OCI-LY7 (cell line): ENCODE results near the gene DENND1A. TPM values are rescaled to one million over a fixed set of nuclear protein-coding genes. Genes with fewer than 3 reads are reported as not detected.

Experiments used
- BruUV-seq: library from RNA; stranded (reverse); fragments of 400-500 nt; replicated peaks from 2 replicates; lab custom pipeline; 2021; lab: Mats Ljungman, UMichigan
- CTCF ChIA-PET: fragments of 300-600 bp; sonication (Branson Sonifier 250); formaldehyde crosslinking; loops from one replicate; lab custom pipeline; 2022; ENCODE audit warnings: antibody characterized with exemption; ENCODE audit not compliant: unreplicated experiment; lab: Charles Lee
- POLR2A ChIA-PET: fragments of 300-600 bp; sonication (Branson Sonifier 250); formaldehyde crosslinking; loops from one replicate; lab custom pipeline; 2022; ENCODE audit warnings: antibody characterized with exemption; lab: Charles Lee
- DNase-seq: peaks from one replicate; pipeline ENCODE4 v3.0.0-alpha.2; 2015; ENCODE audit warnings: low spot score
- H2AFZ ChIP-seq: fragments of 200-600 bp; sonication (generic), shearing (Covaris generic); 2 replicates; pipeline ENCODE4 v1.6.1; 2014; ENCODE audit warnings: mild to moderate bottlenecking, antibody characterized with exemption, low read length, moderate library complexity
- H3K27ac ChIP-seq: fragments of 200-600 bp; sonication (generic); 2 replicates; pipeline ENCODE4 v1.5.1; 2014; ENCODE audit warnings: mixed run types, low read depth, mild to moderate bottlenecking, moderate library complexity, low read length, inconsistent platforms; ENCODE audit not compliant: poor library complexity, severe bottlenecking
- H3K36me3 ChIP-seq: fragments of 200-600 bp; sonication (generic); 2 replicates; pipeline ENCODE4 v1.6.1; 2014; ENCODE audit warnings: mild to moderate bottlenecking, antibody characterized with exemption, low read length, moderate library complexity, mixed read lengths; ENCODE audit not compliant: insufficient read depth
- H3K4me1 ChIP-seq: fragments of 200-600 bp; sonication (generic); 2 replicates; pipeline ENCODE4 v1.5.1; 2014; ENCODE audit warnings: mild to moderate bottlenecking, low read length; ENCODE audit not compliant: insufficient read depth, poor library complexity, severe bottlenecking
- H3K4me2 ChIP-seq: fragments of 200-600 bp; sonication (generic); 2 replicates; pipeline ENCODE4 v1.6.1; 2014; ENCODE audit warnings: mild to moderate bottlenecking, low read length
- H3K4me3 ChIP-seq: fragments of 200-600 bp; sonication (generic); 2 replicates; pipeline ENCODE4 v1.5.1; 2014; ENCODE audit warnings: mild to moderate bottlenecking, low read depth, low read length; ENCODE audit not compliant: poor library complexity, severe bottlenecking
- H3K79me2 ChIP-seq: fragments of 200-600 bp; sonication (generic); 2 replicates; pipeline ENCODE4 v1.6.1; 2016; ENCODE audit warnings: low read depth, mild to moderate bottlenecking, low read length, moderate library complexity, mixed read lengths; ENCODE audit not compliant: insufficient read depth
- H3K9me2 ChIP-seq: fragments of 200-600 bp; sonication (generic); 2 replicates; pipeline ENCODE4 v1.6.1; 2016; ENCODE audit warnings: mild to moderate bottlenecking, low read length, mixed read lengths; ENCODE audit not compliant: insufficient read depth
- H3K9me3 ChIP-seq: fragments of 200-600 bp; sonication (generic); 2 replicates; pipeline ENCODE4 v1.6.1; 2014; ENCODE audit warnings: mild to moderate bottlenecking, mixed run types, low read length, mixed read lengths
- H4K20me1 ChIP-seq: fragments of 200-600 bp; sonication (generic); 2 replicates; pipeline ENCODE4 v1.6.1; 2014; ENCODE audit warnings: mild to moderate bottlenecking, antibody characterized with exemption, low read length, moderate library complexity, mixed read lengths; ENCODE audit not compliant: insufficient read depth
- CTCF ChIP-seq: fragments of 200-600 bp; sonication (generic); conservative IDR thresholded peaks from 2 replicates; pipeline ENCODE4 v1.5.1; 2014; ENCODE audit warnings: mild to moderate bottlenecking, antibody characterized with exemption, low read length, moderate library complexity, mixed read lengths
- EZH2phosphoT487 ChIP-seq: fragments of 200-600 bp; sonication (generic); IDR thresholded peaks from 2 replicates; pipeline ENCODE4 v1.6.1; 2018; ENCODE audit warnings: low read depth, borderline replicate concordance, mild to moderate bottlenecking, mixed run types, antibody characterized with exemption, low read length, moderate library complexity, mixed read lengths
- intact Hi-C: fragments of 100-400 bp; cut with micrococcal nuclease; formaldehyde crosslinking; loops from one replicate; pipeline ENCODE4 v1.10.0; 2022; ENCODE audit not compliant: unreplicated experiment
- total RNA-seq, 2 experiments: library from RNA; depleted of rRNA in 1 of 2; stranded (reverse); fragments of >200 nt in 1 of 2; shearing (Covaris generic) in 1 of 2; gene quantifications; 2 replicates each; pipeline ENCODE4 v1.2.3, GENCODE V29; 2014 to 2022

DENND1A gene
- total RNA-seq, 2 experiments from 2014 or later = 17.9 to 36.3 TPM

- no peak for DNase-seq
- Histone ChIP-seq H3K9me2 (no peaks in the 10 kb centered on the region), H3K4me3 (no peak overlapping the region), H4K20me1 (no peaks in the 10 kb centered on the region), H3K4me1 (no peaks in the 10 kb centered on the region), H3K27ac (no peak overlapping the region), H3K9me3 (no peaks in the 10 kb centered on the region), H3K36me3 (no peaks in the 10 kb centered on the region), H3K4me2 (no peak overlapping the region), H2AFZ (no peak overlapping the region), H3K79me2 (no peaks in the 10 kb centered on the region)
- intact Hi-C loops = no loop called here
- BruUV-seq = no TSS peak
- no peak for TF ChIP-seq EZH2phosphoT487
- TF ChIP-seq CTCF = no peak
- POLR2A ChIA-PET = interaction anchor here (0.8 kb wide), 1 partner anchor 178 kb away, joined by 5 read pairs; no protein-coding TSS in a partner anchor
- CTCF ChIA-PET = no interaction called here
Observed at GRCh38 chr9:123643518-123643917, 286.4 kb downstream of the DENND1A start.

- TF ChIP-seq CTCF (no peak), EZH2phosphoT487 (no peak)
- BruUV-seq = no TSS peak
Observed at GRCh38 chr9:123642291-123643278, 287.3 kb downstream of the DENND1A start.

DNA sequence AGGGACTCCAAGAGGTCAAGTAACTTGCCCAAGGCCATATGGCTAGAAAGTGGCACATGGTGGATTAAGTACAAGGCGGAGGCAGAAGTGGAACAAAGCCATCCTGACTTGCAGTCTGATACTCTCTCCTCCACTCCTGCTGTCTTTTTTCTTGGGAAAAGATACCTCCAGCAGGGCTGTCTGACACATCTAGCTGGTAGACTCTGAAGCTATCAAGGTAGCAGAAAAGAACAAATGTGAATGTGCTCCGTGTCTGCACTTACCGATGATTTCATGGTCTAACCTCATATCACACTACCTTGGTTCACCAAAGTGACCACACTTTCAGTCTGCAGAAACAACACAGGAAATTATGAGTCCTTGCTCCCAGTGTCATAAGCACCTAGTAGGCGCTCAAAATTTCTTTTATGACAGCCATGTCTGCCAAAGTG, 289.1 kb downstream of the DENND1A start:
- CTCF ChIA-PET = no interaction called here
- Histone ChIP-seq H3K27ac (no peak overlapping the region), H2AFZ (no peak overlapping the region), H4K20me1 (no peaks in the 10 kb centered on the region), H3K4me3 (no peak overlapping the region), H3K4me2 (no peak overlapping the region), H3K9me2 (no peaks in the 10 kb centered on the region), H3K36me3 (no peaks in the 10 kb centered on the region), H3K9me3 (no peaks in the 10 kb centered on the region), H3K79me2 (no peaks in the 10 kb centered on the region), H3K4me1 (no peaks in the 10 kb centered on the region)
- POLR2A ChIA-PET = no interaction called here
- no peak for DNase-seq
- TF ChIP-seq CTCF = no peak
- no peak for TF ChIP-seq EZH2phosphoT487
- intact Hi-C loops = no loop called here
- BruUV-seq = no TSS peak

More at GRCh38 chr9:123642291-123643278, 287.3 kb downstream of the DENND1A start:
- POLR2A ChIA-PET = interaction anchor here (0.6 kb wide), 1 partner anchor 15 kb away, joined by 4 read pairs; no protein-coding TSS in a partner anchor
- no peak overlapping the region for H3K27ac ChIP-seq
- H2AFZ ChIP-seq = no peak overlapping the region
- no peak for DNase-seq
- no peaks in the 10 kb centered on the region for H3K4me1 ChIP-seq
- CTCF ChIA-PET = no interaction called here
- H3K79me2 ChIP-seq = no peaks in the 10 kb centered on the region
- intact Hi-C loops = no loop called here
- no peak overlapping the region for H3K4me2 ChIP-seq
- H3K9me2 ChIP-seq = no peaks in the 10 kb centered on the region
- H3K36me3 ChIP-seq = no peaks in the 10 kb centered on the region
- no peak overlapping the region for H3K4me3 ChIP-seq
- H4K20me1 ChIP-seq = no peaks in the 10 kb centered on the region
- H3K9me3 ChIP-seq = no peaks in the 10 kb centered on the region
